Measurements from ENCODE around the gene SLC22A8. TPM values are rescaled to one million over a fixed set of nuclear protein-coding genes. Genes with fewer than 3 reads are reported as not detected.
"Not testable (repeated sequence)": the region's sequence is repeated elsewhere in the genome, so short reads cannot be mapped to it uniquely, and the experiment has no call there.

The SLC22A8 gene
- total and polyA plus RNA-seq, 5 donors from 2014 or later = not detected

DNA sequence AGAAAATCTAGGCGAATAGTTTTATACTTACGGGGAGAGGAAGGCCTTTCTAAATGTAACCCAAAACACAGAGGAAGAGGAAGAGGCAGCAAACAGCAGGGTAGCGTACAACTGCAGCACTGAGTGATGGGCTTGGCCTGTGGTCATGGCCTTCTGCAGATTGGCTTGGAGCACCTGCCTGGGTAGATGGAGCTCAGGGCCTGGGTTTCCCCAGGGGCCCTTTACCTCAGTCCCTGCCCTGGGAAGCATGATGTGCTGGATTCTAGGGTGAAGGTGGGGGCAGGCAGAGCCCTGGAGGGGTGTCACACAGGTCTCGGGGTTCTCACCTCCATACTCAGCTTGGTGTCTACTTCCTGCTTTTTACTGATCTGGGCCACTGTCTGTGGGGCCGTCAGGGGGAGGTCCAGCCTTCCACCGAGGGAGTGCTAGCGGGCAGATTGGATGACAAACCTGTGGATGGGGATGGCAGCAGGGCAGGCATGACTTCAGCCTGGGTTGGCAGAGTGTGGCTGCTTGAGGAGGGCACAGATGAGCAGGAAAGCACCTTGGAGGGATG, 66.8 kb downstream of the SLC22A8 start:
- Histone ChIP-seq H3K27ac (ENCODE audit: insufficient read depth, low read length, poor library complexity, severe bottlenecking) (no peak overlapping the region), H3K4me3 (ENCODE audit: low read depth, low read length) (no peak overlapping the region), H3K36me3 (ENCODE audit: control insufficient read depth, insufficient read depth, low read length) (no peaks in the 10 kb centered on the region), H3K27me3 (ENCODE audit: control insufficient read depth, insufficient read depth, low read length) (no peaks in the 10 kb centered on the region), H3K4me1 (ENCODE audit: control insufficient read depth, insufficient read depth, low read length, poor library complexity, severe bottlenecking) (no peaks in the 10 kb centered on the region), H3K9me3 (ENCODE audit: control insufficient read depth in 2 of 2, low read length in 2 of 2) (no peaks in the 10 kb centered on the region)
- H3K36me3 Mint-ChIP-seq = no peaks in the 10 kb centered on the region
- H3K9me3 Mint-ChIP-seq = no peaks in the 10 kb centered on the region
- no peak overlapping the region for H3K27ac Mint-ChIP-seq
- peaks cover 32% of the 10 kb centered on the region for H3K27me3 Mint-ChIP-seq
- ATAC-seq (ENCODE audit: low read depth in 2 of 2) = no peak
- DNase-seq = no peak
- H3K4me1 Mint-ChIP-seq = no peaks in the 10 kb centered on the region
- no peak overlapping the region for H3K4me3 Mint-ChIP-seq

- not testable (repeated sequence) for DNase-seq; H3K4me3 Mint-ChIP-seq; H3K9me3 ChIP-seq (ENCODE audit: control insufficient read depth in 2 of 2, low read length in 2 of 2); H3K4me3 ChIP-seq (ENCODE audit: low read depth, low read length); H3K9me3 Mint-ChIP-seq; ATAC-seq (ENCODE audit: low read depth in 2 of 2); H3K4me1 Mint-ChIP-seq; H3K36me3 Mint-ChIP-seq; H3K36me3 ChIP-seq (ENCODE audit: control insufficient read depth, insufficient read depth, low read length); H3K27ac Mint-ChIP-seq; H3K27ac ChIP-seq (ENCODE audit: insufficient read depth, low read length, poor library complexity, severe bottlenecking); H3K27me3 ChIP-seq (ENCODE audit: control insufficient read depth, insufficient read depth, low read length); H3K4me1 ChIP-seq (ENCODE audit: control insufficient read depth, insufficient read depth, low read length, poor library complexity, severe bottlenecking)
- H3K27me3 Mint-ChIP-seq = peaks cover 47% of the 10 kb centered on the region
Measured at GRCh38 chr11:62945538-62945937, 70.1 kb downstream of the SLC22A8 start.

Other genes with a start within 250 kb of the SLC22A8 start
- 13.1 TPM for gene TAF6L, start 244.4 kb downstream of the SLC22A8 start, total RNA-seq
- gene TAF6L, start 244.4 kb downstream of the SLC22A8 start, polyA plus RNA-seq = 1 to 10 TPM; 5.8 to 9.5 (median 7.5) TPM
- 26.3 TPM for gene TMEM179B, start 228.4 kb downstream of the SLC22A8 start, total RNA-seq
- gene TMEM179B, start 228.4 kb downstream of the SLC22A8 start, polyA plus RNA-seq = 100 to 1,000 TPM; 129 to 172 (median 152) TPM
- gene TMEM223, start 223.8 kb downstream of the SLC22A8 start, total RNA-seq = 9.1 TPM
- gene TMEM223, start 223.8 kb downstream of the SLC22A8 start, polyA plus RNA-seq = 10 to 100 TPM; 55.2 to 71.9 (median 69.2) TPM
- 309 TPM for gene NXF1, start 210.4 kb downstream of the SLC22A8 start, total RNA-seq
- gene NXF1, start 210.4 kb downstream of the SLC22A8 start, polyA plus RNA-seq = 10 to 100 TPM; 47.3 to 70.9 (median 64.2) TPM
- gene STX5, start 183.8 kb downstream of the SLC22A8 start, total RNA-seq = 128 TPM
- gene STX5, start 183.8 kb downstream of the SLC22A8 start, polyA plus RNA-seq = 10 to 100 TPM; 28.2 to 39.8 (median 35.4) TPM
- gene TEX54, start 183.0 kb downstream of the SLC22A8 start, total RNA-seq = not detected
- 1 to 10 TPM in 2 of 4 donors, under 1 TPM in 1, not detected in 1; 0.76 to 2.2 (median 2.1) TPM for gene TEX54, start 183.0 kb downstream of the SLC22A8 start, polyA plus RNA-seq
- 201 TPM for gene WDR74, start 176.3 kb downstream of the SLC22A8 start, total RNA-seq
- 10 to 100 TPM; 41.6 to 61.1 (median 49.0) TPM for gene WDR74, start 176.3 kb downstream of the SLC22A8 start, polyA plus RNA-seq
- gene SLC3A2, start 134.9 kb downstream of the SLC22A8 start, total RNA-seq = 277 TPM
- gene SLC3A2, start 134.9 kb downstream of the SLC22A8 start, polyA plus RNA-seq = 100 to 1,000 TPM; 158 to 172 (median 168) TPM
- not detected for gene CHRM1, start 94.5 kb downstream of the SLC22A8 start, total RNA-seq
- gene CHRM1, start 94.5 kb downstream of the SLC22A8 start, polyA plus RNA-seq = not detected
- not detected for gene SLC22A6, start 30.9 kb downstream of the SLC22A8 start, total RNA-seq
- not detected for gene SLC22A6, start 30.9 kb downstream of the SLC22A8 start, polyA plus RNA-seq
- not detected for gene SLC22A24, start 128.4 kb upstream of the SLC22A8 start, total RNA-seq
- not detected for gene SLC22A24, start 128.4 kb upstream of the SLC22A8 start, polyA plus RNA-seq
- not detected for gene SLC22A25, start 227.8 kb upstream of the SLC22A8 start, total RNA-seq
- not detected for gene SLC22A25, start 227.8 kb upstream of the SLC22A8 start, polyA plus RNA-seq